Panc1 (cell line): Measurements from ENCODE around the gene LRP1B. TPM values are rescaled to one million over a fixed set of nuclear protein-coding genes. Genes with fewer than 3 reads are reported as not detected.

Experiments used
- ATAC-seq: fragments of 200-7000 bp; cut with Tn5 transposase; 2 replicates; pipeline ENCODE4 v1.9.1; 2020; ENCODE audit warnings: mild to moderate bottlenecking, moderate library complexity
- BruUV-seq: library from RNA; stranded (reverse); fragments of 400-500 nt; replicated peaks from 2 replicates; lab custom pipeline; 2021; lab: Mats Ljungman, UMichigan
- CTCF ChIA-PET: fragments of 300-600 bp; sonication (Branson Sonifier 250); formaldehyde crosslinking; loops from one replicate; lab custom pipeline; 2022; ENCODE audit warnings: antibody characterized with exemption; lab: Charles Lee
- POLR2A ChIA-PET: fragments of 300-600 bp; sonication (Branson Sonifier 250); formaldehyde crosslinking; loops from one replicate; lab custom pipeline; 2022; ENCODE audit warnings: antibody characterized with exemption; lab: Charles Lee
- DNase-seq: peaks from one replicate; pipeline ENCODE4 v3.0.0-alpha.2; 2010; ENCODE audit warnings: low read depth, low spot score
- H3K27ac ChIP-seq: 2 replicates; pipeline ENCODE4 v1.5.1; 2011; ENCODE audit warnings: mild to moderate bottlenecking, low read length, inconsistent platforms
- H3K27me3 ChIP-seq: fragments of 200-500 bp; sonication (Bioruptor generic); 2 replicates; pipeline ENCODE4 v1.6.0; 2014; ENCODE audit warnings: low read length, inconsistent platforms; ENCODE audit not compliant: control insufficient read depth, insufficient read depth
- H3K36me3 ChIP-seq: fragments of 200-500 bp; sonication (Bioruptor generic); 2 replicates; pipeline ENCODE4 v1.5.1; 2014; ENCODE audit warnings: inconsistent platforms, mild to moderate bottlenecking, low read length, moderate library complexity; ENCODE audit not compliant: control insufficient read depth, insufficient read depth
- H3K4me1 ChIP-seq: 2 replicates; pipeline ENCODE4 v1.5.1; 2011; ENCODE audit warnings: inconsistent platforms, mild to moderate bottlenecking, low read length, moderate library complexity; ENCODE audit not compliant: control insufficient read depth, insufficient read depth
- H3K4me3 ChIP-seq, 2 experiments: 2 replicates each; pipeline ENCODE4 v1.5.1; 2011 to 2012; ENCODE audit warnings: low read depth in 2 of 2, low read length in 2 of 2, mild to moderate bottlenecking in 2 of 2, inconsistent platforms in 1 of 2, moderate library complexity in 1 of 2
- H3K9me3 ChIP-seq: fragments of 200-500 bp; sonication (Bioruptor generic); 2 replicates; pipeline ENCODE4 v1.5.1; 2014; ENCODE audit warnings: low read depth, mild to moderate bottlenecking, inconsistent platforms, low read length, moderate library complexity; ENCODE audit not compliant: control insufficient read depth, insufficient read depth
- CTCF ChIP-seq: fragments of 450-650 bp; IDR thresholded peaks from 2 replicates; pipeline ENCODE4 v1.5.1; 2017; ENCODE audit warnings: mild to moderate bottlenecking
- POLR2AphosphoS5 ChIP-seq: IDR thresholded peaks from 2 replicates; pipeline ENCODE4 v1.6.1; 2012; ENCODE audit warnings: mild to moderate bottlenecking, low read depth, low read length, moderate library complexity
- REST ChIP-seq, 2 experiments: IDR thresholded peaks; 2 replicates each; pipeline ENCODE4 v1.6.1; 2011 to 2012; ENCODE audit warnings: low read depth in 2 of 2, control low read depth in 1 of 2, low read length in 1 of 2, mild to moderate bottlenecking in 1 of 2, moderate library complexity in 1 of 2; ENCODE audit not compliant: insufficient read depth in 1 of 2
- SIN3A ChIP-seq: IDR thresholded peaks from 2 replicates; pipeline ENCODE4 v1.6.1; 2012; ENCODE audit warnings: low read depth, mild to moderate bottlenecking, low read length, moderate library complexity, borderline replicate concordance; ENCODE audit not compliant: insufficient read depth
- TCF7L2 ChIP-seq: IDR thresholded peaks from 2 replicates; pipeline ENCODE4 v1.6.1; 2011; ENCODE audit warnings: mild to moderate bottlenecking, low read depth, low read length, inconsistent platforms
- in situ Hi-C: cut with HindIII; loops from 2 replicates; pipeline ENCODE4 v1.10.0; 2016; ENCODE audit warnings: low sequenced_read_pairs, low pct_unique_long_range_greater_than_20kb
- intact Hi-C: fragments of 100-400 bp; cut with micrococcal nuclease; formaldehyde crosslinking; loops from one replicate; pipeline ENCODE4 v1.10.0; 2022; ENCODE audit not compliant: unreplicated experiment
- total RNA-seq: library from RNA; stranded (reverse); gene quantifications from one replicate; pipeline ENCODE4 v1.2.1, GENCODE V29; 2021; ENCODE audit not compliant: unreplicated experiment

Gene LRP1B
- total RNA-seq, 1 experiment from 2014 or later = 0.54 TPM

GRCh38 chr2:140528982-140529381, 1601.8 kb downstream of the LRP1B start:
- Histone ChIP-seq H3K4me1 (no peaks in the 10 kb centered on the region), H3K36me3 (no peaks in the 10 kb centered on the region), H3K9me3 (no peaks in the 10 kb centered on the region), H3K4me3 (no peak overlapping the region), H3K27ac (no peak overlapping the region), H3K27me3 (no peaks in the 10 kb centered on the region)
- no peak for TF ChIP-seq POLR2AphosphoS5
- TF ChIP-seq SIN3A = no peak
- no peak for TF ChIP-seq CTCF
- TF ChIP-seq TCF7L2 = no peak
- no peak for TF ChIP-seq REST (IDR thresholded peaks at IDR 0.05; ENCODE audit: insufficient read depth in 1 of 2, low read depth in 2 of 2, low read length in 1 of 2)
- no TSS peak for BruUV-seq
- intact Hi-C loops = no loop called here
- ATAC-seq (no peak), DNase-seq (no peak)
- in situ Hi-C loops = no loop called here
- CTCF ChIA-PET = no interaction called here
- POLR2A ChIA-PET = no interaction called here

GRCh38 chr2:140526575-140526974, 1604.2 kb downstream of the LRP1B start:
- in situ Hi-C loops (no loop called here), intact Hi-C loops (no loop called here)
- DNase-seq (no peak), ATAC-seq (no peak)
- no peaks in the 10 kb centered on the region for H3K36me3 ChIP-seq
- no peak overlapping the region for H3K27ac ChIP-seq
- ChIA-PET CTCF (no interaction called here), POLR2A (no interaction called here)
- BruUV-seq = no TSS peak
- TF ChIP-seq TCF7L2 = no peak
- TF ChIP-seq REST (IDR thresholded peaks at IDR 0.05; ENCODE audit: insufficient read depth in 1 of 2, low read depth in 2 of 2, low read length in 1 of 2) = no peak
- no peak for TF ChIP-seq POLR2AphosphoS5
- no peak for TF ChIP-seq CTCF
- no peak for TF ChIP-seq SIN3A
- no peaks in the 10 kb centered on the region for H3K4me1 ChIP-seq
- H3K4me3 ChIP-seq = no peak overlapping the region
- no peaks in the 10 kb centered on the region for H3K9me3 ChIP-seq
- no peaks in the 10 kb centered on the region for H3K27me3 ChIP-seq
